GM12891 (cell line): ENCODE data around the gene C2.
"Not testable (repeated sequence)": the region's sequence is repeated elsewhere in the genome, so short reads cannot be mapped to it uniquely, and the experiment has no call there.

Experiments
- PAX5 ChIP-seq: IDR thresholded peaks from 2 replicates; pipeline ENCODE4 v1.6.1; 2011; ENCODE audit warnings: low read length, moderate library complexity, mild to moderate bottlenecking; ENCODE audit not compliant: insufficient read depth, severe bottlenecking
- POLR2A ChIP-seq: IDR thresholded peaks from 2 replicates; pipeline ENCODE4 v1.6.1; 2011; ENCODE audit warnings: low read depth, low read length, control low read depth
- POLR2AphosphoS5 ChIP-seq: IDR thresholded peaks from 2 replicates; pipeline ENCODE4 v1.6.1; 2011; ENCODE audit warnings: low read depth, low read length, control low read depth
- SPI1 ChIP-seq: IDR thresholded peaks from 2 replicates; pipeline ENCODE4 v1.6.1; 2011; ENCODE audit warnings: low read depth, low read length, control low read depth
- TAF1 ChIP-seq: IDR thresholded peaks from 2 replicates; pipeline ENCODE4 v1.6.1; 2011; ENCODE audit warnings: low read depth, low read length, control low read depth

- TF ChIP-seq POLR2AphosphoS5, TAF1, SPI1, POLR2A, PAX5: not testable (repeated sequence)
These were observed 4.6 kb downstream of the C2 start for GRCh38 chr6:31932137-31932536.
